ACHN (cell line): ENCODE data around the gene KCNMB4.

ENCODE experiments used
- DNase-seq: peaks from one replicate; pipeline ENCODE4 v3.0.0-alpha.2; 2015
- in situ Hi-C: cut with HindIII; loops from 2 replicates; pipeline ENCODE4 v1.10.0; 2017; ENCODE audit warnings: low sequenced_read_pairs, low pct_ligation_motif_present, low pct_unique_long_range_greater_than_20kb

KCNMB4 gene

DNA sequence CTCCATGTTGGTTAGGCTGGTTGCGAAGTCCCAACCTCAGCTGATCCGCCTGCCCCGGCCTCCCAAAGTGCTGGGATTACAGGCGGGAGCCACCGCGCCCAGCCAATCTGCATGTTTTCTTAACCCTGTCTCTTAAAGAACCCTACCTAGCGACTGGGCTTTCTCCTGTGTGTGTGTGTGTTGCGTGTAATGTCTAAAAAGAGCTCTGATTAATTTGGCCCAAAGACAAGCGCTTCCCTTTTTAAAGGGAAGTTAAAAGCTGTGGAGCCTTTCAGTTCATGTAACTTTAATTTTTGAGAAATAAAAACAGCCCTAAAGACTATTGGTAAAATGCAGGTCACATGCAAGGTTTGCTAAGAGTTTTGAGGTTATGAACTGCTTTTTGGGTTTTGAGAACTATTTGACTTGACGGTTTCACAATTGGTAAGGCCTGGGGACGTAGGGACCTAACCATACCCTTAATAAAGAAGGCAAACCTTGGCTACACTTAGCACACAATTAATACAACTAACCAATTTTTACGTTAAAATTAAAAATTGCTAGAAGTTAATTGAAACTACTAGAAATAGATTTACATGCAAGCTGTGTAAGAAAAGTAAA lies 103.2 kb downstream of the KCNMB4 start:
- in situ Hi-C loops: no loop called here
- no peak for DNase-seq

GRCh38 chr12:70482764-70483163 lies 116.7 kb downstream of the KCNMB4 start:
- DNase-seq: no peak
- in situ Hi-C loops: no loop called here
